GM23338 (cell line): ENCODE results near the gene LRRC10B. TPM values are rescaled to one million over a fixed set of nuclear protein-coding genes. Genes with fewer than 3 reads are reported as not detected.

ENCODE experiments used
- ATAC-seq: fragments of 200-7000 bp; cut with Tn5 transposase; 3 replicates; pipeline ENCODE4 v1.9.1; 2020
- DNase-seq: peaks from one replicate; pipeline ENCODE4 v3.0.0-alpha.2; 2015; ENCODE audit warnings: low spot score
- H2AFZ ChIP-seq: fragments of 200-600 bp; sonication (generic); 2 replicates; pipeline ENCODE4 v1.8.0; 2016; ENCODE audit warnings: antibody characterized with exemption, mild to moderate bottlenecking, moderate library complexity
- H3F3A ChIP-seq: fragments of 200-600 bp; sonication (generic); replicated peaks from 2 replicates; pipeline ENCODE4 v1.8.0; 2017; ENCODE audit warnings: antibody characterized with exemption, mixed run types, low read depth
- H3K27ac ChIP-seq: fragments of 200-600 bp; sonication (generic); 2 replicates; pipeline ENCODE4 v1.6.1; 2016; ENCODE audit warnings: low read depth
- H3K27me3 ChIP-seq: fragments of 200-600 bp; sonication (generic); 2 replicates; pipeline ENCODE4 v1.8.0; 2016; ENCODE audit warnings: mild to moderate bottlenecking, mixed run types, moderate library complexity; ENCODE audit not compliant: insufficient read depth
- H3K36me3 ChIP-seq: fragments of 200-600 bp; sonication (generic); 2 replicates; pipeline ENCODE4 v1.8.0; 2016; ENCODE audit warnings: mild to moderate bottlenecking; ENCODE audit not compliant: insufficient read depth
- H3K4me1 ChIP-seq: fragments of 200-600 bp; sonication (generic); 2 replicates; pipeline ENCODE4 v1.8.0; 2016; ENCODE audit warnings: mild to moderate bottlenecking, moderate library complexity; ENCODE audit not compliant: insufficient read depth
- H3K4me2 ChIP-seq: fragments of 200-600 bp; sonication (generic); 2 replicates; pipeline ENCODE4 v1.7.1; 2017; ENCODE audit warnings: mixed run types
- H3K4me3 ChIP-seq: fragments of 200-600 bp; sonication (generic); 2 replicates; pipeline ENCODE4 v1.6.1; 2016; ENCODE audit warnings: mixed run types
- H3K79me2 ChIP-seq: fragments of 200-600 bp; sonication (generic); replicated peaks from 2 replicates; pipeline ENCODE4 v1.8.0; 2017; ENCODE audit warnings: mild to moderate bottlenecking; ENCODE audit not compliant: insufficient read depth
- H3K9me2 ChIP-seq: fragments of 200-600 bp; sonication (generic); 2 replicates; pipeline ENCODE4 v1.8.0; 2017; ENCODE audit not compliant: insufficient read depth
- H4K20me1 ChIP-seq: fragments of 200-600 bp; sonication (generic); replicated peaks from 2 replicates; pipeline ENCODE4 v1.8.0; 2017; ENCODE audit warnings: mild to moderate bottlenecking; ENCODE audit not compliant: insufficient read depth
- H3K27ac Mint-ChIP-seq: 2 replicates; pipeline ENCODE4 v1.8.0; 2020; ENCODE audit warnings: inconsistent platforms, mild to moderate bottlenecking, moderate library complexity, mixed read lengths
- H3K27me3 Mint-ChIP-seq: 3 replicates; pipeline ENCODE4 v1.8.0; 2022; ENCODE audit warnings: low read depth, mild to moderate bottlenecking, moderate library complexity, mixed read lengths, inconsistent platforms; ENCODE audit not compliant: insufficient read depth, poor library complexity
- H3K36me3 Mint-ChIP-seq: 3 replicates; pipeline ENCODE4 v1.8.0; 2021; ENCODE audit warnings: low read depth, mild to moderate bottlenecking, inconsistent platforms, moderate library complexity, mixed read lengths
- H3K4me1 Mint-ChIP-seq: 3 replicates; pipeline ENCODE4 v1.8.0; 2020; ENCODE audit warnings: mild to moderate bottlenecking, inconsistent platforms, mixed read lengths
- H3K4me3 Mint-ChIP-seq: 3 replicates; pipeline ENCODE4 v1.8.0; 2021; ENCODE audit warnings: moderate library complexity, mild to moderate bottlenecking, inconsistent platforms, mixed read lengths
- H3K9me3 Mint-ChIP-seq: 3 replicates; pipeline ENCODE4 v1.8.0; 2020; ENCODE audit warnings: moderate library complexity, mild to moderate bottlenecking, inconsistent platforms, mixed read lengths
- CREB1 ChIP-seq: fragments of 250-450 bp; sonication (Bioruptor Pico); IDR thresholded peaks from 2 replicates; pipeline ENCODE4 v1.5.0; 2020; ENCODE audit warnings: low read depth, mild to moderate bottlenecking, moderate library complexity
- CTCF ChIP-seq, 2 experiments: fragments of 200-600 bp in 1 of 2; sonication (generic) in 1 of 2; conservative IDR thresholded peaks; 2 replicates each; pipeline versions ENCODE4 v1.5.1 to v1.6.1; 2016 to 2017; ENCODE audit warnings: antibody characterized with exemption in 2 of 2, low read depth in 2 of 2, mild to moderate bottlenecking in 2 of 2, moderate library complexity in 1 of 2
- ETS1 ChIP-seq: IDR thresholded peaks from 2 replicates; pipeline ENCODE4 v1.6.1; 2016; ENCODE audit warnings: antibody characterized with exemption
- EZH2phosphoT487 ChIP-seq: fragments of 200-600 bp; sonication (generic); IDR thresholded peaks from one replicate; pipeline ENCODE4 v1.8.1; 2018; ENCODE audit warnings: antibody characterized with exemption; ENCODE audit not compliant: unreplicated experiment
- JUNB ChIP-seq: IDR thresholded peaks from one replicate; pipeline ENCODE4 v1.6.1; 2016; ENCODE audit warnings: antibody characterized with exemption; ENCODE audit not compliant: unreplicated experiment
- NANOG ChIP-seq: IDR thresholded peaks from 2 replicates; pipeline ENCODE4 v1.6.1; 2016; ENCODE audit warnings: antibody characterized with exemption, borderline replicate concordance
- REST ChIP-seq: IDR thresholded peaks from one replicate; pipeline ENCODE4 v1.6.1; 2018; ENCODE audit warnings: antibody characterized with exemption; ENCODE audit not compliant: unreplicated experiment
- STAT1 ChIP-seq: IDR thresholded peaks from one replicate; pipeline ENCODE4 v1.6.1; 2016; ENCODE audit warnings: antibody characterized with exemption; ENCODE audit not compliant: unreplicated experiment
- ZNF114 ChIP-seq: fragments of 250-450 bp; sonication (Bioruptor Pico); IDR thresholded peaks from 2 replicates; pipeline ENCODE4 v1.5.0; 2020; ENCODE audit warnings: mild to moderate bottlenecking, moderate library complexity
- ZNF331 ChIP-seq: fragments of 250-450 bp; sonication (Bioruptor Pico); IDR thresholded peaks from 2 replicates; pipeline ENCODE4 v1.5.0; 2020; ENCODE audit warnings: low read depth, mild to moderate bottlenecking, moderate library complexity
- polyA plus RNA-seq: library from polyadenylated mRNA; unstranded; fragments of >200 nt; fragmentation: Nextera tagmentation; extraction: Ambion mirVana; gene quantifications from 2 replicates; pipeline ENCODE4 v1.2.1, GENCODE V29; 2016
- total RNA-seq: library from RNA; depleted of rRNA; stranded (reverse); fragments of >200 nt; shearing (Covaris generic); gene quantifications from 2 replicates; pipeline ENCODE4 v1.2.3, GENCODE V29; 2014

LRRC10B gene
- total and polyA plus RNA-seq, 2 experiments from 2014 or later: 0.47 to 1.6 TPM

DNA sequence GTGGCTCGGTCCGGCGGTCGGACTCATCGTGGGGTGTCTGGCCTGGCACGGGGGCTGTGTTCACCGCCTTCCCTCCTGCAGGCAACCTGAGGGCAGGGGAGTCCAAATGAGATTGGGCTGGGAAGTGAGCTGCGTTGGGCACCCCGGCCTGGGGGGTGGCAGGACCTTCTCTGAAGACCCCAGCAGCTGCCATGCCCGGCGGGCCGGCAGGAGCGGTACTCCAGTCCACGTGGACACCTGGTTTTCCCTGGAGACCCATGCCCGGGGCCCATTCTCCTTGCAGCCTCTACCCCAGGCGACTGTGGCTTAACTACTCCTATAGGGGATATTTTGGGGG, 24.5 kb downstream of the LRRC10B start:
- H3K4me3 ChIP-seq: no peak overlapping the region
- no peaks in the 10 kb centered on the region for H3K79me2 ChIP-seq
- no peak overlapping the region for H3K4me2 ChIP-seq
- H2AFZ ChIP-seq: no peak overlapping the region
- Mint-ChIP-seq H3K4me1 (peaks cover 14% of the 10 kb centered on the region), H3K27me3 (peaks cover 4% of the 10 kb centered on the region), H3K36me3 (no peaks in the 10 kb centered on the region; the same call in 2 of the 3 replicates), H3K9me3 (no peaks in the 10 kb centered on the region), H3K27ac (no peak overlapping the region), H3K4me3 (no peak overlapping the region)
- H3K27me3 ChIP-seq: no peaks in the 10 kb centered on the region
- TF ChIP-seq ETS1 (no peak), STAT1 (no peak)
- H3F3A ChIP-seq: no peaks in the 10 kb centered on the region
- no peak overlapping the region for H3K27ac ChIP-seq
- DNase-seq (no peak), ATAC-seq (no peak)
- no peaks in the 10 kb centered on the region for H3K36me3 ChIP-seq
- H3K4me1 ChIP-seq: no peaks in the 10 kb centered on the region; the same call in 1 of the 2 replicates
- H3K9me2 ChIP-seq: no peaks in the 10 kb centered on the region
- no peaks in the 10 kb centered on the region for H4K20me1 ChIP-seq

DNA sequence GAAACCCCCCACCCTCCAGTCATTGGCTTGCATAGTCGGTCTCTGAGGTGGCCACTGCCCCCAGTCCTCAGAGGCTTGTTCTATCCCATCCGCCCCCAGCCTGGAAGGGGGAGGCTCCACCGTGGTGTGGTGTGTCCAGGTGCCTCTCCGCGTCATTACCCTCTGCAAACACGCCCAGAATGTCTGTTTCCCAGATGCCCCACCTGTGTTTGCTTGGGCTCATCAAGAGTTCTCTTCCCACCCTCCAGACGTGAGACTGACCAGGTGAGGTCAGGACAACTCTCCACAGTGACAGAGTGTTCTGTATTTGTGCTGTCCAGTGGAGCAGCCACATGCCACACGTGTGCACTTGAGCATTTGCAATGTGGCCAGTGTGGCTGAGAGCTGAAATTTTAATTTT, 24.9 kb downstream of the LRRC10B start:
- no peak for DNase-seq
- Histone ChIP-seq H3K27ac (no peak overlapping the region), H4K20me1 (no peaks in the 10 kb centered on the region), H3K36me3 (no peaks in the 10 kb centered on the region), H3K4me1 (no peaks in the 10 kb centered on the region; the same call in 1 of the 2 replicates), H3K79me2 (no peaks in the 10 kb centered on the region), H3K27me3 (no peaks in the 10 kb centered on the region), H3K9me2 (no peaks in the 10 kb centered on the region), H2AFZ (no peak overlapping the region), H3K4me3 (no peak overlapping the region), H3F3A (no peaks in the 10 kb centered on the region), H3K4me2 (no peak overlapping the region)
- peaks cover 17% of the 10 kb centered on the region for H3K4me1 Mint-ChIP-seq
- no peak overlapping the region for H3K4me3 Mint-ChIP-seq
- no peak for ATAC-seq
- H3K27me3 Mint-ChIP-seq: peaks cover 4% of the 10 kb centered on the region
- H3K9me3 Mint-ChIP-seq: no peaks in the 10 kb centered on the region
- H3K36me3 Mint-ChIP-seq: no peaks in the 10 kb centered on the region; the same call in 2 of the 3 replicates
- no peak overlapping the region for H3K27ac Mint-ChIP-seq
- TF ChIP-seq JUNB (no peak), CTCF (conservative IDR thresholded peaks at IDR 0.05; ENCODE audit: low read depth in 2 of 2) (no peak), CREB1 (CRISPR knock-in tag) (no peak), ZNF331 (CRISPR knock-in tag) (no peak), ZNF114 (no peak), EZH2phosphoT487 (no peak), REST (no peak), NANOG (no peak), ETS1 (no peak)
